NK-92 (cell line): ENCODE measurements around the gene CR1L.
"Not testable (repeated sequence)": the region's sequence is repeated elsewhere in the genome, so short reads cannot be mapped to it uniquely, and the experiment has no call there.

ENCODE experiments used
- DNase-seq: peaks from one replicate; lab custom pipeline; 2025; ENCODE audit not compliant: unreplicated experiment; lab: John Stamatoyannopoulos, UW

The CR1L gene

GRCh38 chr1:207645635-207646081 lies 725 bp downstream of the CR1L start:
- DNase-seq = no peak

- no peak for DNase-seq
Observed at GRCh38 chr1:207646171-207646570, 1.2 kb downstream of the CR1L start.

DNA sequence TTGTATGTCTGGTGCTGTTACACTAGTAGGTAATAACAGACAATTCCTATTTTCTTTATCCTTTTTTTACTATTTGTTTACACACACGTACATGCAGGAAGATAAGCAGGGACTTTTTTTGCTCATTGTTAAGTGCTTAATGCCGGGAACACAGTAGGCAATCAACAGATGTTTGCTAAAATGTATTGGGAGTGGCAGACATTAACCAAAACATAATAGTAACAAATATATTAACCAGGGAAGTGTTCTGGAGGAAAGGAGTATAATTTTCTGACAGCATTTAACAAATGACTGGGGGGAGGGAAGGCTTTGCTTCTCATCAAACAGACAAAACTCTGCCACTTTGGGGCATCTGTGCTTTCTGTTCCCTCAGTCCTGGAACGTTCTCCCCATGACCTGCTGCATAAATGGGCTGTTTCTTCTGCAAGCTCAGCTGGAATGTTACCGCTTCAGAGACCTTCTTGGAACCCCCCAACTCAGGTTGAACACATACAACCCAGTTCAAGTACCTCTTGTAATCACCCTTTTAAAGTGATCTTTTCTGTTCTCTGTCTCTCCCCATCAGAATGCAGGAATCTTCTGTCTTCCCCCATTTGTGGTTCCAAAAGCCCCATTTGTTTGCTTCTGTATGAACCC lies 2.1 kb downstream of the CR1L start:
- DNase-seq = no peak

- DNase-seq = no peak
Observed at GRCh38 chr1:207647671-207648333, 2.9 kb downstream of the CR1L start.

GRCh38 chr1:207648334-207649209 lies 3.6 kb downstream of the CR1L start:
- no peak for DNase-seq

DNA sequence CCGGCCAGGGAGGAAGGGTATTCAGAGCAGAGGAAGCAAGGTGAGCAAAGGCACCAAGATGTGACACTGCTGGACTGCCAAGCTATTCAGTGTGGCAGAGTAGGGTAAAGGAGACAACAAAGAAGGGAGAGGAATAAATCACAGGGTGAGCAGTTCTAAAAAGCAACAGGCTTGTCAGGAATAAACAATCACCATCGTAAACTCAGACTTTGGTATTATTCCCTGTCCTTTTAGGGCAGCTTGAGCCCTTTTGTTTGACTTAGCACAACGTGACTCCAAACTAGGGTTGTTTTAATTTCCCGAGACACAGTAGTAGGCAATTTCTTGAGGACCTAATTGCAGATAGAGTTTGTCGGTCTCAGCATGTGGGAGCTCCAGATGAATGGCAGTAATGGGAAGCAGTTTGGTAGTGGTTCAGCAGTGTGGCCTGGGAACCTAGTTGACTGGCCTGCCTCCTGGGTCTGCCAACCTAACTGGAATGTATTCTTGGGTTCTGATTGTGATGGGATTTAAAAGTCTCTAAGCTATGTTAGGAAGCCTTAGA lies 4.3 kb downstream of the CR1L start:
- DNase-seq = no peak

DNA sequence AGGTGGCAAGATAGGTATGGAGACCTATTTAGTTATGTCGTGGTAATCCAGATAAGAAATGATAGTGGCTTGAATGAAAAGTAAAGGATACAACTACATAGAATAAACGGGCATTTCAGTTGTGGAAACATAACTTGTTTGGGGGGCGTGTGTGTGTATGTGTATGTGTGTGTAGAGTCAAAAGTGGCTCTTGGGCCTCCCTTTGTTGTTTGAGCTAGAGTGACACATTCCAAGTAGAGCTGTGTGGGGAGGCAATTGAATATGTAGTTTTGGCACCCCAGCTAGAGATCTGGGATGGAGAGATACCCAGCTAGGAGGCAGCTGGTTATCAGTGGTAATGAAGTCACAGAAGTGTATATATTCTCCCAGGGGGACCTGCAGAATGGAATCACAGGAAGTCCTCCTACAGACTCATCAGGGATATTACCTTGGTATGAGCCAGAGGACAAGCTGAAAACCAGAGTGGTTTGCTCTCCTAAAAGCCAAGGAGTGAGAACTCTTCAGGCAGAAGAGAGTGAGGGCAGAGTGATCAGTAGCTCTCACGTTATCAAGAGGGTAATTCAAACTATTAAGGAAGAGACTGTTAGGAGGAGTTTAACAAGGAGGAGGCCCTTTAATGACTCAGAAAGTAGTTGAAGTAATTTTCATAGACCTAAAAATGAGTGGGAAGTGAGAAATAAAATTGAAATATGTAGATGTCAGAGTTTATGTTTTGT lies 5.1 kb downstream of the CR1L start:
- no peak for DNase-seq

DNA sequence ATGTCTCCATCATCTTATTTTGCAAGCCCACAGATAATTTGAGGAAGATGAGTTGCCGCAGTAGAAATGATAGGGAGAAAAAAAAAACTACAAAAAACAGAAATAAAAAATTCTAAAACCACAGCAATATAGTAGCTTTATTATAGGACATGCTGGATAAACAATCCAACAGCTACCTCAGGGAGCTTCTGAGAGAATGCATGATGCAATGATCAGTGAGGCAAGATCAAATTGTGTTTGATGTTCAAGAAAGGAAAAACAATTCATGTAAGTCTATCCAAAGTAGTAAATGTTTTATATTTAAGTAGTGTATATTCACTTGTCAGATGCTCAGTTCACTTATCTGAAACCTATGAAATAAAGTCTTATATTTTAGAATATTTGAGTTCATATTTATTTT lies 6.7 kb downstream of the CR1L start:
- DNase-seq = no peak

DNA sequence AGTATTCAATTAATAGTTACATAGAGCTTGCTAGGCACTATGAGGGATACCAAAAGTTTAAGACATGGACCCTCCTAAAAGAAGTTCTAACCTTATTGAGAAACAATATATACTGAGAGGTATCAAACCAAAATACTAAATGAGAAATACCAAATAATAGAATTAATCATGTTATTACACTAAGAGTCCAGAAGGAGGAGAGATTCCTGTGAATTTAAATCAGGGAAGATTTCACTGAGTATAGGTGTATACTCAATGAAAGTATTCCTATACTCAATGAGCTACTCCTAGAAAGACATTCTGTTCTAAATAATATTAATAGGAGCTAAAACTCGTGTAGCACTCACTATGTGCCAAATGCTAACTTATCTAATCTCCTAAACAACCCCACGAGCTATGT lies 9.4 kb downstream of the CR1L start:
- DNase-seq = no peak

DNA sequence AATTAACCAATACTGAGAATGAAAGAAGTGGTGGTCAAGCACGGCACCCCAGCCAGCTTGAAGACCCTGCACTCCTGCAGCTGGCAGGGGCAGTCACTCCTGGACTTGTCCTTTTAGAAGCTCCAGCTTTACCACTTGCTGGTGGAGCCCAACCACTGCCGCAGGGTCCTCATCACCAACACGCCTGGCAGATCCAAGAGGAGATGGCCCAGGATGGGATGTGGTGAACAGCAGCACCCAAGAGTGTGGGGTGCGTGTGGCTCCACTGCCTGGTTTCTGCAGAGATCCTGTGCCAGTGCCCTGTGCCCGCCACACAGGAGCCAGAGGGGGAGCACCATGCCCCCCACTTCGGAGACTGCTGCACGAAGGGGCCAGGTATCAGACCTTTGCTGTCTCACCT lies 13.5 kb downstream of the CR1L start:
- no peak for DNase-seq

- DNase-seq = no peak
Observed at GRCh38 chr1:207658904-207659485, 14.1 kb downstream of the CR1L start.

DNA sequence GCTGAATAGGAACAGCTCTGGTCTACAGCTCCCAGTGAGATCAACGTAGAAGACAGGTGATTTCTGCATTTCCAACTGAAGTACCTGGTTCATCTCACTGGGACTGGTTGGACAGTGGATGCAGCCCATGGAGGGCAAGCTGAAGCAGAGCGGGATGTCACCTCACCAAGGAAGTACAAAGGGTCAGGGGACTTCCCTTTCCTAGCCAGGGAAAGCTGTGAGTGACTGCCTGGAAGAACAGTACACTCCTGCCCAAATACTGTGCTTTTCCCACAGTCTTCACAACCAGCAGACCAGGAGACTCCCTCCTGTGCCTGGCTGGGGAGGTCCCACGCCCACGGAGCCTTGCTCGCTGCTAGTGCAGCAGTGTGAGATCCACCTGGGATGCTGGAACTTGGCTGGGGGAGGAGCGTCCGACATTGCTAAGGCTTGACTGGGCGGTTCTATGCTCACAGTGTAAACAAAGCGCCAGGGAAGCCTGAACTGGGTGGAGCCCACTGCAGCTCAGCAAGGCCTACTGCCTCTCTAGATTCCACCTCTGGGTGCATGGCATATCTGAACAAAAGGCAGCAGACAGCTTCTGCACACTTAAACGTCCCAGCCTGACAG lies 14.7 kb downstream of the CR1L start:
- DNase-seq = no peak

DNA sequence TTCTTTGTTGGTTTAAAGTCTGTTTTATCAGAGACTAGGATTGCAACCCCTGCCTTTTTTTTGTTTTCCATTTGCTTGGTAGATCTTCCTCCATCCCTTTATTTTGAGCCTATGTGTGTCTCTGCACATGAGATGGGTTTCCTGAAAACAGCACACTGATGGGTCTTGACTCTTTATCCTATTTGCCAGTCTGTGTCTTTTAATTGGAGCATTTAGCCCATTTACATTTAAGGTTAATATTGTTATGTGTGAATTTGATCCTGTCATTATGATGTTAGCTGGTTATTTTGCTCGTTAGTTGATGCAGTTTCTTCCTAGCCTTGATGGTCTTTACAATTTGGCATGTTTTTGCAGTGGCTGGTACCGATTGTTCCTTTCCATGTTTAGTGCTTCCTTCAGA lies 16.5 kb downstream of the CR1L start:
- DNase-seq = not testable (repeated sequence)

- no peak for DNase-seq
Observed at GRCh38 chr1:207666342-207666741, 21.4 kb downstream of the CR1L start.

- DNase-seq = no peak
Observed at GRCh38 chr1:207669528-207670009, 24.6 kb downstream of the CR1L start.

DNA sequence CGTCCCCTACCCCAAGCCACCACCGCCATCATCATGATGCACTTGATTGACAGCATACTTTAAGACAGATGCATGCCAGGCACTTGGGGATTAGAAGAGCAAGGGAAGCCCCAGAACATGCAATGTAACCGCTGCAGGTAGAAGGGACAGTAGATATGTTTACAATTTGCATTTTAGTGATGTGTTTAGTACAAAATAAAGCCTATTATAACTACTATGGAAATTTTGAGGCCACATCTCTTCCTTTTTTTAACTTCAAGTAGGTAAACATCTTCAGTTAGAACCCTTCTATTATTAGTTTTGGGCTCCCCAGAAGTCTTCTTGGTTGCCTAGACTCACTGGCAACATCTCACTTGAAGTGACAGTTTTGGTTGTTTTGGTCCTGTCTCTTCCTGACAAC lies 25.3 kb downstream of the CR1L start:
- no peak for DNase-seq

DNA sequence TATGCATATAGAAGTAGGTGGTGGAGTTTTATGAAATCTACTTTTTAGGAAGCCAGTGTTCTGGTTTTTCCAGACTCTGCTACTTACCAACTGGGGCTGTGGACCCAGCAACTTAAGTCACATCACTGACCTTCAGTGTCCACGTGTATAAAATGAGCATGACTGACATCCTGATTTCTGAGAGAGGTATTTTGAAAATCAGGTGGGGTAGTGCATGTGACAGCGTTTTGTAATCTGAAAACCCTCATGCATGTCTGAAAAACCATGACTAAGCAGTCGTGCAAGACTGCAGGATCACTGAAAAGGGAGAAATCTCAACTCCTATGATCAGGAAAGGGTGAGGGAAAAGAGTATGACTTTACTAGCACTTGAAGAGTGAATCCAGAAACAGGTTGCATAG lies 26.1 kb downstream of the CR1L start:
- DNase-seq = no peak

DNA sequence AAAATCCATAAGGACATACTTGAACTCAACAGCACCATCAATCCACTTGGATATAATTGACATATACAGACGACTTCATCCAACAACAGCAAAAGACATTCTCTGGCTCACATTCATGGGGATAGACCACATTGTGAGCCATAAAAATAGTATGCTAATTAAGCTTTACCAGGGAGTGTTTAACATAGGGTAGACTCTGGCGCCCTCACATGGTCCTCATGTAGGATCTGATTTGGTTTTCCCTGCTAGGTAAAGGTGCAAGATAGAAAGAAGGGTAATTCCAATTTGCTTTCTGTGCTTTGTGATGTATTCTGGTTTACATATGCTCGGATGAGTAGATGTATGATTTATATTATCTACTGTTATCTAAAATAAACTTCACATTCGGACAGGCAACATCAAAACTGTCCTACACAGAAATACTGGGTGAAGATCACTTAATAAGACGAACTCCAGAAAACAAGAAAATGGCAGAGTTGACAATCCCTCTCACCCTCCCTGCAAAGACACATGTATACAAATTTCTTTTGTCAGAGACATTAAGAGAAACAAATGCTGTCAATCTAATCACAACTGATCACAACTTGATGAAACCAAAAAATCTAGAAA lies 27.7 kb downstream of the CR1L start:
- no peak for DNase-seq

DNA sequence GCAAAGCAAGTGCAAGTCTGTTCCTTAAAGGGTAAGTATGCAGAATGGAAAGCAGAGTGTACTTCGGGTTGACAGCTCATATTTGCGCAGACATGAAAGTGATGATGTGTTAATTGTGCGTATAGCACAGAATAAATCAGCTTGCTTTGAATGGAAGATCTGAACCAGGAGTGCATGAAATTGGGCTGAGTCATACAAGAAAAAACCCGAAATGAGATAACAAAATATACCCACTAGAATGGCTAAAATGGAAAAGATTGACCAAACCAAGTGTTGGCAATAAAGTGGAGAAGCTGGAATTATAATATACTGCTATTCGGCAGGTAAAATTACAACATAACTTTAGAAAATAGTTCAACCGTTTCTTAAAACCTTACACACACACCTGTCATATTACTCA lies 28.5 kb downstream of the CR1L start:
- no peak for DNase-seq

DNA sequence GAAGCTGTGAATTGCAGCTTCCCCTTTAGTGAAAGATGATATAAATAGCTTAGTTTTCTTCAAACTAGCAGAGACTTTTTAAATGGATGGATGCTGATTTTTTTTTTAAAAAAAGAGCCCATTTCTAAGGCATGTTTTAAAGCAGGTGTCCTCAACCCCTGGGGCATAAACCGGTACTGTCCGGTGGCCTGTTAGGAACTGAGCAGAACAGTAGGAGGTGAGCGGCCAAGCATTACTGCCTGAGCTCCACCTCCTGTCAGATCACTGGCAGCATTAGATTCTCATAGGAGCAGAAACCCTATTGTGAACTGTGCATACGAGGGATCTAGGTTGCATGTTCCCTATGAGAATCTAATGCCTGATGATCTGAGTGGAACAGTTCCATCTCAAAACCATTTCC lies 31.2 kb downstream of the CR1L start:
- no peak for DNase-seq
